Liver (tissue), 9 donors: Measurements from ENCODE around the gene ADGRF1. TPM values are rescaled to one million over a fixed set of nuclear protein-coding genes. Genes with fewer than 3 reads are reported as not detected.

Experiments
- DNase-seq: peaks from one replicate; pipeline ENCODE4 v3.0.0-alpha.2; 2017; ENCODE audit warnings: low spot score
- H3K27ac ChIP-seq, 2 donors: one replicate each; pipeline ENCODE4 v1.7.0; 2013; ENCODE audit warnings: inconsistent platforms in 2 of 2, low read length in 2 of 2, control low read depth in 1 of 2, low read depth in 1 of 2, mild to moderate bottlenecking in 1 of 2
- H3K27me3 ChIP-seq, 4 donors: one replicate each; pipeline versions ENCODE4 v1.6.1 to v1.7.0; 2013; ENCODE audit warnings: low read length in 3 of 4, inconsistent platforms in 1 of 4, mild to moderate bottlenecking in 1 of 4, moderate library complexity in 1 of 4; ENCODE audit not compliant: control insufficient read depth in 4 of 4, insufficient read depth in 4 of 4
- H3K36me3 ChIP-seq, 4 donors: one replicate each; pipeline versions ENCODE4 v1.6.1 to v1.7.0; 2013; ENCODE audit warnings: low read length in 3 of 4, mild to moderate bottlenecking in 3 of 4, low read depth in 1 of 4, moderate library complexity in 1 of 4; ENCODE audit not compliant: control insufficient read depth in 4 of 4, insufficient read depth in 3 of 4
- H3K4me1 ChIP-seq, 4 donors: one replicate each; pipeline versions ENCODE4 v1.6.1 to v1.7.0; 2013; ENCODE audit warnings: low read length in 3 of 4, mild to moderate bottlenecking in 3 of 4, moderate library complexity in 1 of 4; ENCODE audit not compliant: control insufficient read depth in 4 of 4, insufficient read depth in 4 of 4
- H3K4me3 ChIP-seq, 3 donors: one replicate each; pipeline versions ENCODE4 v1.6.1 to v1.7.0; 2013; ENCODE audit warnings: low read length in 3 of 3, control low read depth in 1 of 3, low read depth in 1 of 3, mild to moderate bottlenecking in 1 of 3
- H3K9ac ChIP-seq, 2 donors: one replicate each; pipeline ENCODE4 v1.7.0; 2013; ENCODE audit warnings: low read length in 2 of 2, mild to moderate bottlenecking in 2 of 2, moderate library complexity in 2 of 2, control low read depth in 1 of 2, low read depth in 1 of 2
- H3K9me3 ChIP-seq, 4 donors: one replicate each; pipeline versions ENCODE4 v1.6.1 to v1.7.0; 2013; ENCODE audit warnings: low read length in 3 of 4; ENCODE audit not compliant: control insufficient read depth in 4 of 4
- ATF3 ChIP-seq: IDR thresholded peaks from 2 replicates; pipeline ENCODE4 v1.6.1; 2016; ENCODE audit warnings: antibody characterized with exemption
- EGR1 ChIP-seq, 2 donors: IDR thresholded peaks; 2 replicates each; pipeline ENCODE4 v1.6.1; 2016 to 2018; ENCODE audit warnings: antibody characterized with exemption in 2 of 2, low read depth in 2 of 2
- FOXA1 ChIP-seq: IDR thresholded peaks from 2 replicates; pipeline ENCODE4 v1.6.1; 2016; ENCODE audit warnings: antibody characterized with exemption
- FOXA2 ChIP-seq: IDR thresholded peaks from 2 replicates; pipeline ENCODE4 v1.6.1; 2016; ENCODE audit warnings: antibody characterized with exemption
- GABPA ChIP-seq, 2 donors: IDR thresholded peaks in 1 of 2; conservative IDR thresholded peaks in 1 of 2; 2 replicates each; pipeline ENCODE4 v1.6.1; 2016; ENCODE audit warnings: antibody characterized with exemption in 2 of 2, mild to moderate bottlenecking in 1 of 2, moderate library complexity in 1 of 2
- HNF4A ChIP-seq, 2 donors: conservative IDR thresholded peaks; 2 replicates each; pipeline ENCODE4 v1.6.1; 2016; ENCODE audit warnings: antibody characterized with exemption in 2 of 2, mild to moderate bottlenecking in 2 of 2
- HNF4G ChIP-seq: IDR thresholded peaks from 2 replicates; pipeline ENCODE4 v1.6.1; 2016; ENCODE audit warnings: antibody characterized with exemption
- JUND ChIP-seq, 2 donors: IDR thresholded peaks; 2 replicates each; pipeline ENCODE4 v1.6.1; 2016; ENCODE audit warnings: antibody characterized with exemption in 2 of 2
- MAX ChIP-seq: IDR thresholded peaks from 2 replicates; pipeline ENCODE4 v1.6.1; 2016; ENCODE audit warnings: antibody characterized with exemption
- NR2F2 ChIP-seq: IDR thresholded peaks from 2 replicates; pipeline ENCODE4 v1.6.1; 2016; ENCODE audit warnings: antibody characterized with exemption
- RAD21 ChIP-seq, 2 donors: IDR thresholded peaks; 2 replicates each; pipeline ENCODE4 v1.6.1; 2016; ENCODE audit warnings: antibody characterized with exemption in 2 of 2, mild to moderate bottlenecking in 2 of 2
- RXRA ChIP-seq, 2 donors: IDR thresholded peaks; 2 replicates each; pipeline ENCODE4 v1.6.1; 2017 to 2018; ENCODE audit warnings: antibody characterized with exemption in 2 of 2, mild to moderate bottlenecking in 1 of 2
- SP1 ChIP-seq: IDR thresholded peaks from 2 replicates; pipeline ENCODE4 v1.6.1; 2018; ENCODE audit warnings: antibody characterized with exemption, mild to moderate bottlenecking
- TAF1 ChIP-seq: conservative IDR thresholded peaks from 2 replicates; pipeline ENCODE4 v1.6.1; 2016; ENCODE audit warnings: antibody characterized with exemption, mild to moderate bottlenecking
- YY1 ChIP-seq: IDR thresholded peaks from 2 replicates; pipeline ENCODE4 v1.6.1; 2016; ENCODE audit warnings: antibody characterized with exemption, mild to moderate bottlenecking
- WGBS: extraction: QIAGEN DNeasy Blood & Tissue Kit; methylation state at CpG from one replicate; pipeline ENCODE4 v1.1.7; 2013; 5-methylcytosine and 5-hydroxymethylcytosine counted together
- polyA plus RNA-seq, 2 donors: library from polyadenylated mRNA; stranded (reverse) in 1 of 2; unstranded in 1 of 2; fragments of 200-250 nt in 1 of 2; fragments of >200 nt in 1 of 2; fragmentation: Nextera tagmentation in 1 of 2; extraction: Ambion mirVana in 1 of 2; gene quantifications; one replicate each; pipeline versions ENCODE4 v1.2.1 to v1.2.3, GENCODE V29; 2013 to 2015
- total RNA-seq, 2 donors: library from RNA; depleted of rRNA; stranded (reverse); fragments of >200 nt; gene quantifications; one replicate each; pipeline ENCODE4 v1.2.3, GENCODE V29; 2014
- TF ChIP-seq, protein P1 (sequence below): fragments of 150-350 bp; IDR thresholded peaks from 2 replicates; pipeline ENCODE4 v1.5.1; 2017; ENCODE audit warnings: improper control_type of control experiment, low read depth, low read length; ENCODE audit not compliant: missing input control
- TF ChIP-seq, protein P2 (sequence below): IDR thresholded peaks from 2 replicates; pipeline ENCODE4 v1.6.1; 2016; ENCODE audit warnings: antibody characterized with exemption, mild to moderate bottlenecking
- TF ChIP-seq, protein P3 (sequence below): IDR thresholded peaks from 2 replicates; pipeline ENCODE4 v1.6.1; 2016; ENCODE audit warnings: antibody characterized with exemption
- donor health status: healthy.
- donor health status: healthy.
- donor health status: healthy.
- donor health status: healthy.
- donor health status: healthy.

The ADGRF1 gene
- total and polyA plus RNA-seq, 4 donors, result 0.01 TPM; not detected in 3

DNA sequence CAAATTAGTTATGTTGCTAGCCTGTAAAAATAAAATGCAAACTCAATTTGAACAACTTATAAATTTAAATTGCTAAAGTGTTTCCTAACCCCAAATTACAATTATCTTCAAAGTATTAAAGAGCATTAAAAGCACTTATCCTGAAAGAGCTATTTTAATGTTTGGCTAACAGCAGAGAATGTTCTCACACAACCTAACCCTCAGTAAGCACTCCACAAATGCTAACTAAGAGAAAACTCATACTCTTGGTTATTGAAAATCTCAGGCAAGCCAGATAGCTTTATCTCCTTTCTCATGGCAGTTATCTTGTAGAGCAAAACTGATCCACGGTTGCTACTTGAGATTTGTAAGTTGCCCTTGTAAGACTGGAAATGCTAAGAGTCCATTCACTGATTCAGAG, 30.5 kb upstream of the ADGRF1 start:
- Histone ChIP-seq H3K9me3 (no peaks in the 10 kb centered on the region), H3K27me3 (no peaks in the 10 kb centered on the region), H3K4me3 (no peak overlapping the region), H3K9ac (no peak overlapping the region), H3K4me1 (peaks cover 0 to 11% (median 8%) of the 10 kb centered on the region in 4 donors), H3K36me3 (no peaks in the 10 kb centered on the region), H3K27ac (no peak overlapping the region)
- WGBS, result 38% methylated on average over 1 of the region's 1 CpG
- DNase-seq, result no peak
- no peak for TF ChIP-seq EGR1 (IDR thresholded peaks at IDR 0.05; ENCODE audit: low read depth in 2 of 2)
- TF ChIP-seq NR2F2, result no peak
- no peak for TF ChIP-seq GABPA (IDR thresholded peaks at IDR 0.05 in 1 of 2, conservative IDR thresholded peaks at IDR 0.05 in 1 of 2)
- TF ChIP-seq HNF4A (conservative IDR thresholded peaks at IDR 0.05), result no peak
- TF ChIP-seq, protein P1, sequence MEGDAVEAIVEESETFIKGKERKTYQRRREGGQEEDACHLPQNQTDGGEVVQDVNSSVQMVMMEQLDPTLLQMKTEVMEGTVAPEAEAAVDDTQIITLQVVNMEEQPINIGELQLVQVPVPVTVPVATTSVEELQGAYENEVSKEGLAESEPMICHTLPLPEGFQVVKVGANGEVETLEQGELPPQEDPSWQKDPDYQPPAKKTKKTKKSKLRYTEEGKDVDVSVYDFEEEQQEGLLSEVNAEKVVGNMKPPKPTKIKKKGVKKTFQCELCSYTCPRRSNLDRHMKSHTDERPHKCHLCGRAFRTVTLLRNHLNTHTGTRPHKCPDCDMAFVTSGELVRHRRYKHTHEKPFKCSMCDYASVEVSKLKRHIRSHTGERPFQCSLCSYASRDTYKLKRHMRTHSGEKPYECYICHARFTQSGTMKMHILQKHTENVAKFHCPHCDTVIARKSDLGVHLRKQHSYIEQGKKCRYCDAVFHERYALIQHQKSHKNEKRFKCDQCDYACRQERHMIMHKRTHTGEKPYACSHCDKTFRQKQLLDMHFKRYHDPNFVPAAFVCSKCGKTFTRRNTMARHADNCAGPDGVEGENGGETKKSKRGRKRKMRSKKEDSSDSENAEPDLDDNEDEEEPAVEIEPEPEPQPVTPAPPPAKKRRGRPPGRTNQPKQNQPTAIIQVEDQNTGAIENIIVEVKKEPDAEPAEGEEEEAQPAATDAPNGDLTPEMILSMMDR, result no peak
- no peak for TF ChIP-seq HNF4G
- TF ChIP-seq YY1, result no peak
- TF ChIP-seq MAX, result no peak
- TF ChIP-seq, protein P2, sequence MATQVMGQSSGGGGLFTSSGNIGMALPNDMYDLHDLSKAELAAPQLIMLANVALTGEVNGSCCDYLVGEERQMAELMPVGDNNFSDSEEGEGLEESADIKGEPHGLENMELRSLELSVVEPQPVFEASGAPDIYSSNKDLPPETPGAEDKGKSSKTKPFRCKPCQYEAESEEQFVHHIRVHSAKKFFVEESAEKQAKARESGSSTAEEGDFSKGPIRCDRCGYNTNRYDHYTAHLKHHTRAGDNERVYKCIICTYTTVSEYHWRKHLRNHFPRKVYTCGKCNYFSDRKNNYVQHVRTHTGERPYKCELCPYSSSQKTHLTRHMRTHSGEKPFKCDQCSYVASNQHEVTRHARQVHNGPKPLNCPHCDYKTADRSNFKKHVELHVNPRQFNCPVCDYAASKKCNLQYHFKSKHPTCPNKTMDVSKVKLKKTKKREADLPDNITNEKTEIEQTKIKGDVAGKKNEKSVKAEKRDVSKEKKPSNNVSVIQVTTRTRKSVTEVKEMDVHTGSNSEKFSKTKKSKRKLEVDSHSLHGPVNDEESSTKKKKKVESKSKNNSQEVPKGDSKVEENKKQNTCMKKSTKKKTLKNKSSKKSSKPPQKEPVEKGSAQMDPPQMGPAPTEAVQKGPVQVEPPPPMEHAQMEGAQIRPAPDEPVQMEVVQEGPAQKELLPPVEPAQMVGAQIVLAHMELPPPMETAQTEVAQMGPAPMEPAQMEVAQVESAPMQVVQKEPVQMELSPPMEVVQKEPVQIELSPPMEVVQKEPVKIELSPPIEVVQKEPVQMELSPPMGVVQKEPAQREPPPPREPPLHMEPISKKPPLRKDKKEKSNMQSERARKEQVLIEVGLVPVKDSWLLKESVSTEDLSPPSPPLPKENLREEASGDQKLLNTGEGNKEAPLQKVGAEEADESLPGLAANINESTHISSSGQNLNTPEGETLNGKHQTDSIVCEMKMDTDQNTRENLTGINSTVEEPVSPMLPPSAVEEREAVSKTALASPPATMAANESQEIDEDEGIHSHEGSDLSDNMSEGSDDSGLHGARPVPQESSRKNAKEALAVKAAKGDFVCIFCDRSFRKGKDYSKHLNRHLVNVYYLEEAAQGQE, result no peak
- TF ChIP-seq FOXA1, result no peak
- no peak for TF ChIP-seq SP1
- no peak for TF ChIP-seq RXRA (IDR thresholded peaks at IDR 0.05)
- TF ChIP-seq JUND (IDR thresholded peaks at IDR 0.05), result no peak
- TF ChIP-seq FOXA2, result no peak
- no peak for TF ChIP-seq ATF3
- TF ChIP-seq, protein P3, sequence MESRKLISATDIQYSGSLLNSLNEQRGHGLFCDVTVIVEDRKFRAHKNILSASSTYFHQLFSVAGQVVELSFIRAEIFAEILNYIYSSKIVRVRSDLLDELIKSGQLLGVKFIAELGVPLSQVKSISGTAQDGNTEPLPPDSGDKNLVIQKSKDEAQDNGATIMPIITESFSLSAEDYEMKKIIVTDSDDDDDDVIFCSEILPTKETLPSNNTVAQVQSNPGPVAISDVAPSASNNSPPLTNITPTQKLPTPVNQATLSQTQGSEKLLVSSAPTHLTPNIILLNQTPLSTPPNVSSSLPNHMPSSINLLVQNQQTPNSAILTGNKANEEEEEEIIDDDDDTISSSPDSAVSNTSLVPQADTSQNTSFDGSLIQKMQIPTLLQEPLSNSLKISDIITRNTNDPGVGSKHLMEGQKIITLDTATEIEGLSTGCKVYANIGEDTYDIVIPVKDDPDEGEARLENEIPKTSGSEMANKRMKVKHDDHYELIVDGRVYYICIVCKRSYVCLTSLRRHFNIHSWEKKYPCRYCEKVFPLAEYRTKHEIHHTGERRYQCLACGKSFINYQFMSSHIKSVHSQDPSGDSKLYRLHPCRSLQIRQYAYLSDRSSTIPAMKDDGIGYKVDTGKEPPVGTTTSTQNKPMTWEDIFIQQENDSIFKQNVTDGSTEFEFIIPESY, result no peak
- no peak for TF ChIP-seq RAD21 (IDR thresholded peaks at IDR 0.05)
- no peak for TF ChIP-seq TAF1
